A172 (cell line): ENCODE data around the gene CERS6. TPM values are rescaled to one million over a fixed set of nuclear protein-coding genes. Genes with fewer than 3 reads are reported as not detected.
"Not testable (repeated sequence)": the region's sequence is repeated elsewhere in the genome, so short reads cannot be mapped to it uniquely, and the experiment has no call there.

Experiments
- DNase-seq: peaks from one replicate; pipeline ENCODE4 v3.0.0-alpha.2; 2015; ENCODE audit warnings: low spot score
- total RNA-seq: library from RNA; depleted of rRNA; stranded (reverse); fragments of >200 nt; shearing (Covaris generic); gene quantifications from 2 replicates; pipeline ENCODE4 v1.2.3, GENCODE V29; 2014

The CERS6 gene
- total RNA-seq, 1 experiment from 2014 or later, result 25.4 TPM

DNA sequence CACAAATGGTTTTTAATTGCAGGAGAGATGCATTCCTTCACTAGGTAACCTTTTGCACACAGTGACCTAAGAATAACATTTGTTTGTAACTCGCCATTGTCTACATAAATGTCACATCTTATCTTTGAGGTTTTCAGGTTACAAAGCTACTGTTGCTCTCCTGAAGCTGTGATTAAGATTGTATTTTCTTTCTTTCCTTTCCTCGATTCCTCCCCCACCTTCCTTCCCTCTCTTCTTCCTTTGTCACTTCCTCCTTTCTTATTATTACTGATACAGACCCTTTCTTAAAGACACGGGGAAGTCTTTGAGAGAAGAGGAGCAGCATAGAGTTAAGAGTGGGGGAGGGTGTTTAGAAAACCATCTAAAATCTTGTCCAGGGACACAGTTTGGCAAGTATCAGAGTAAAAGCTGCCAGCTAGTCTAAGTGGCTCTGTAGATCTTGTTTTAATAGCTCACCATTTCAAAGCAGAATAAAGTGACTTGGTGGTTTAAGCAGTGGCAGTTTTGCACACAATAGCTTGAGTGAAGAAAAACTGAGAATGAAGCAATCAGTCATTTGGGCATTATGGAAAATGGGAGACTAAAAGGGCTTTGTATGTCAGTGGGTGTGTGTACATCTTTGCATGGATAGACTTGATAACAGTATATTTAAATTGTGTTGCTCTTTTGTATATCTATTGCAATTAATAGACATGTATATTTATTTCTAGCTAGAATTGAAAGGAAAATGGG lies 10.9 kb downstream of the CERS6 start:
- DNase-seq, result no peak

DNA sequence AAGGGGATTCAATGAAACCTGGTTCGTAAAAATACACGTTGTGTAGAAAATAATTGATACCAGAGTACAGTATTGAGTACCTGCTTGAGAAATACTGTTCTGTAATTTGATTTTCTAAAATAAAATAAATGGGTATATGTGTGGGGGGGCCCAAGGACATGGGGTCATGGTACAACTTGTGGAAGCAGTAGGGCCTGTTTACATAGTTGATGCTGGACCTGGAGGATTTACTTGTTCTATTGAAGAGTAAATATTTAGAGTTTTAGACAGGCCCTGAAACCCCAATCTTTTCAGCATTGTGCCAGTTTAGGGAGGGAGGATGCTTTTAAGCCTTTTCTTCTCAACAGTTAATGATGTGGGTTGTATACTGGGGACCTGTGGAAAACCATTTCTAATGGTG lies 11.7 kb downstream of the CERS6 start:
- no peak for DNase-seq

DNA sequence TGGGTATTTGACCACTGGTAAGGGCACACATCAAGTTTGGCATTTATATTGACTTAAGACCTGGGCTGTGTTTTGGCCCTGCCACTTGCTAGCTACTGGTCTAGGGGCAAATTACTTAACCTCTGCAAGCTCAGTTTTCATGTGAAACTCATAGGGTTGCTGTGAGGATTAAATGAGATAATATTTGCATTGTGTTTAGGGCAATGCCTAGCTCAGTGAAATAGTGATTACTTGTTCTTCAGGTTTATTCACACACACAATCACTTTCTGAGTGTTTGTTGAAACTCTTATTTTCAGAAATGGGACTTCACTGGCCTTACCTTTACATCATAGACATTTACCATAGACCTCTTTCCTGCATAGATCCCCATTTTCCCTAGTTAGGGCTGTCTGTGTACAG lies 12.3 kb downstream of the CERS6 start:
- no peak for DNase-seq

DNA sequence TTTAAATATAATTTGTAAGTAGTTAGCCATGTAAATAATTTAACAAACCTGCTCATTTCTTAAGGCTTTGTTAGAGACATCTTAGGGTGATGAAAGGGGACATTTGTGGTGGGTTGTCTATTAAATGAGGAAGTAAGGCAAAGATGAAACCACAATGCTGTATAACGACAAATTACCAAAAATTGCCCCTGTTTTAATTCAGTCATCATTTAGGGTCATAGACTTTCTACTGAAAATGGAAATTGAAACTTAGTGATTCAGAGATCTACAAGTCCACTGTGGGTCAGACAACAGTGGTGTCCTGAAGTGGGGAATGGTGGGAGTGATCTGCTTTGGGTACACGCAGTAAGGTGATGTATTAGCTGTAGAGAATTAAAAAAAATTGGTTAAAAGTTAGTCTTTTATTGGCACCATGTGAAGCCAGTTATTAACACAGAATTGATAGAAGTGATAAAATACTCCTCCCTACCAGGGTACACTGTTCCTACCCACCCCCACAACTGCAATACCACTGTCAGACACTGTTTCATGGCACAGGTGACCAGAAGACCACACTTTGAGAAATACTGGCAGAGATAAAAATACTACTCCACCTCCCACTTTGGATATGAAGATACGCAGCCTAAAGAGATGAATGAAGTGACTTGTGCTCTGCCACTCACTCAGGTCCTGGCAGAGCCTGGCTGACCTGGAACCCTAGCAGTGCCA lies 13.4 kb downstream of the CERS6 start:
- no peak for DNase-seq

GRCh38 chr2:168470320-168471162 lies 14.5 kb downstream of the CERS6 start:
- DNase-seq, result no peak

DNA sequence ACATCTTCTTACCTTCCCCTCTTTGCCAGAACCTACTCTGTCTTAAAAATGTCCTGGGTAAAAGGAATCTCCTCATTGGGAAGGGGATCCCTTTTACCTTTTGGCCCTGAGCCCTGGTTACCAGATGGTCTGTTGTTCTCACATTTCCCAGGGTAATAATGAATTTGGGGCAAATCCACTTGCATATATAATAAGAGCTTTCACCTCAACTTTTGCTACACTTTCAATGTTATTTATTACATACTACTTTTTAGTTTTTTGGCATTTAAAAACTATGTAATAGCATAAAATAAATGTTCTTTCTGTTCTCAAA lies 15.0 kb downstream of the CERS6 start:
- no peak for DNase-seq

DNA sequence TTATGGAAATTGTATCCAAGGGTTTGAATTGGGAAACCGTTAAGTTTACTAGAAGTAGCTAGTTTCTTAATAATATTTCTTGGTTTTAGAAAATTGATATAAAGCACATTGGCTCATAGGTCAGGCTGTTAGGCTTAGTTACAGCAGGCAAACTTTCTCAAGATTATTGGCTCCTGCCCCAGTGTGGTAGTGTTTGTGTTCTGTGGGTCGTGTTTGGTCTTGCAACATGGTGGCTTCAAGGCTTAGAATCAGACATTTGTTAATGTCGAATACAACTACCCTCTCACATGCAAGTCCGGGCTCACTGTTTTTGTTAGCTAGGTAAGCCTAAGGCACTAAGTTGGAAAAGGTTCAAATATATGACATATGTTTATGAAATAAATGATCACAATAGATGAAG lies 19.6 kb downstream of the CERS6 start:
- DNase-seq, result no peak

GRCh38 chr2:168478206-168478605 lies 22.1 kb downstream of the CERS6 start:
- DNase-seq, result no peak

DNA sequence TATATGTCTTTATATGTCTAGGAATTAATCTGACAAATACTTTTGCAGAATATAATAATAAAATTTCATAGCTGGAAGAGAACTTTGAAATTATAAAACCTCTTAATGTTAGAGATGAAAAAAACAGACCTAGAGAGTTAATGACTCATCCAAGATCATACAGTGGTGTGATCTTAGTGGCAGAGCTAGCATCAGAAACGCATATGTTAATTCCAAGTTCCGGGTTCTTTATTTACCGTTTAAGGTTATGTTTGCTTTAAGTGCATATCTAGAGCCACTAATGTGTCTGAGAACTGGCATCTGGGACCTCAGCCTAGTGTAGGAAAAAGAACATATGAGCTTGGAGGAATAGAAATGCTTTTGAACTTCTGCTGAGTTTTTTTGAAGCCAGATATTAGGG lies 24.3 kb downstream of the CERS6 start:
- no peak for DNase-seq

DNA sequence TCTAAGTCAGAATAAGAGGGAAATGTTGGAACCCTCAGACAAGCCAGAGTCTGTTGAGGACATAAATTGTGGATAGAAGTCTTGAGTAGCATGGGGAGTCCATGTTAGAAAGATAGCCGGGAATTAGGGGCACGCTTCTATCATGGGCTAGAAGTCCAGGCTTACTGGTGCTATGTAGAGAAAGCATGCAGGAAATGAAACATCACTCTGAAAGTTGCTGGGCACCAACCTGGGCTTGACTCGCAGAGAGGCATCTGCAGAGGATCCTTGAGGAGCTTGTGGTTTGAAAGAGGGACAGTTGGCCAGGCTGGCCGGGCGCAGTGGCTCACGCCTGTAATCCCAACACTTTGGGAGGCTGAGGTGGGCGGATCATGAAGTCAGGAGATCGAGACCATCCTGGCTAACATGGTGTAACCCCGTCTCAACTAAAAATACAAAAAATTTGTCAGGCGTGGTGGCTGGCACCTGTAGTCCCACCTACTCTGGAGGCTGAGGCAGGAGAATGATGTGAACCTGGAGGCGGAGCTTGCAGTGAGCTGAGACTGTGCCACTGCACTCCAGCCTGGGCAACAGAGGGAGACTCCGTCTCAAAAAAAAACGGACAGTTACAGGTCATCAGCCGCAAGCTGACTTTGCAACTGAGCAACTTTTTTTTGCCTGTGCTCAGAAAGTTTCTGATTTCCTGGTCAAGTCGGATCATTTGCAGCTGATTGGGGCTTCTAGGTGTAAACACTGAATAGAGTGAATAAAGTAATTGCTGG lies 24.9 kb downstream of the CERS6 start:
- no peak for DNase-seq

DNA sequence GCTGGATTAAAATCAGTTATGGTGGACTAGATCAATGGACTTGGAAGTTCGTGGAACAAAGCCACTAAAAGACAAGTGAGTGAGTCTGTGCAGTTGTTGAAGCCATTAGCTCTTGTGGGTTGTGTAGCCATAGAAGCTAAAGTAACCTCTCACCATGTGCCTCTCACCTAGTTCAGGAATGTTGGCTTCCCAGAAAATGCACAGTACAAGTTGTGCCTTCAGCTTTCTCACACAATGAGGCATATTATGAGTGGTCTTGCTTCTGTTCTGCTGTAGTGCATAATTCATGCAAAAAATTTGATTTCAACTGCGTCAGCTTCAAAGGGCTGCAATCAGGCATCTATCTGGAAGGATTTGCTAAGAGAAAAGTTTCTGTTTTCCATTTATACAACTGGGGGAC lies 26.2 kb downstream of the CERS6 start:
- no peak for DNase-seq

DNA sequence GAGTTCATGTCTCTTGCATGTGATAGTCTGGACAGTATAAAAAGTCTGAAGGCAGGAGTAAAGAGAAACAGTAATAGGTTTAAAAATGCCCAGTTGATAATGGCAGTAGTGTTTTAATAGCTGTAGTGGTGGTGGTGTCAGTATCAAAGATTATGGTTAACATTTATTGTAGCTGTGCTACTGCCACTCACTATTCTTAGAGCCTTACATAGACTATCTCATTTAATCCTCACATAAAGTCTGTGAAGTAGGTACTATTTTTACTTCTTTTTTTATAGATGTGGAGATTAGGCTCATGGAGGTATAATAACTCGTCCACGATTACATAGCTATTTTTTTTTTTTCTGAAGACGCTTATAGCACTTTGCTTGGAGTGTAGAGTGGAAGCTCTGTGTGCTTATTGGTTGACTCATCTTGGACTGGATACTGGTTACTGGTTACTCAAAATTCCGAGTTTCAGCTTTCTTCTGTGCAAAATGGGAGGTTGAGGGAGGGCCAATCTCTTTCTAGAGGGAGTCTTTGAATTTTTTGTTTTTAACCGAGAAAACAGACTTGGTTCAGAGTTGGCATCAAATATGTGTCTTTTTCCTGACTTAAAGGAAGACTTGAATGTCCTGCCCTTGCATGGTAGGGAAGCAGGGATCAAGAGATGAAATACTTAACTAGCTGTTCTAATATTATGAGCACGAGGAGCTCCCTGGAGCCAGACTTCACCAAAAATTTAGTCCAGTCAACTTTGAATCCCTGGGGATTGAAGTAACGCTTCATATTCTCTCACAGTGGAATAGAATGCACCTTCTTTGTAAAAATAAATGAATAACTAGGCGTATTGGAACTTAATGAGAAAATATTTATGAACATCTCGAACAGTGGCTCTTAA lies 27.1 kb downstream of the CERS6 start:
- no peak for DNase-seq

- no peak for DNase-seq
These were observed 30.4 kb downstream of the CERS6 start for GRCh38 chr2:168486477-168486876.

- peak; percentile 8 for DNase-seq
These were observed 34.2 kb downstream of the CERS6 start for GRCh38 chr2:168490015-168490874.

DNA sequence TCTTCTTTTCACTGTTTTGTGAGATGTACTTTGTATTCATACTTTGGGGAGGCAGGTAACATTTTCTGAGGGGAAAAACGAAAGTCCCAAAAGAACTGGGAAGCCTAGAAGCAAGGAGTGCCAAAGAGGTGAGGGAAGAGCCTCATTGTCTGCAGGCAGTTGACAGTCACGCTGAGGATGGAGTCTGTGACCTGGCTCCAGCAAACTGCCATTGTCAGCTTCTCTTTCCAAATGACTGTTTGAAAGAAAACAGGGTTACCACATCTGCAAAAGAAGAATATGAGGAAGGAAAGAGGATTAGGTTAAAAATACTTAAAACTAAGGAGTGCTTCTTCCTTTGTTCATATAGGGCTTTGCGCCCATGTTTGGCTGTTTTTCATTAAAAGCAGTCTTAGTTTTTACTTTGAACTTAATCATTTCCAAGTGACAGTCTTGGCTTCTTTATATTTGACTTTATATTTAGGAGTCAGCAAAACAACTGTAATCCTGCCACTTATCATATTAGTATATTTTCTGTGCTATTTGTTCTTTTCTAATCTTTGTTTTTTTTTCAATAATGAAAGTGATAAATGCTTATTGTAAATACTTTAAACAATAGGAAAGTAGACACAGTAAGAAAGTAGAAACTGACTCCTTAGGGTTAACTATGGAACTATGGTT lies 35.0 kb downstream of the CERS6 start:
- DNase-seq, result no peak

GRCh38 chr2:168491728-168492127 lies 35.7 kb downstream of the CERS6 start:
- not testable (repeated sequence) for DNase-seq

DNA sequence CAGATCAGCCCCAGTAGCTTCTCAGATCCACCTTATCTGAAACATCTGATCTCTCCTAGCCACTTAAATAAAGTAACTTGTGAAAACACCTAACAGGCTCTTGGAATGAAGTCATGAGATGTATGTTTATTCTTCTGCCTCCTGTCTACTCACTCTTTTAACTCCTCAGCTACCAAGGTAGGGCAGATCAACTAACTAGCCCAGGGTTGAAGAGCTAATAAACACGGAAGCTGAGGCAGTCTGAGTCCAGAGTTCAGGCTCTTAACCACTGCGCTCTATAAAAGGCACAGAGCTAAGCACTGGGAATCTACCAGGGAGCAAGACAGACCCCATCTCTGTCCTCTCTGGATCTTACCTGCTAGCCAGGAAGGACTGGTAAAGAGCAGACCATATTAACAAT lies 37.1 kb downstream of the CERS6 start:
- not testable (repeated sequence) for DNase-seq

DNA sequence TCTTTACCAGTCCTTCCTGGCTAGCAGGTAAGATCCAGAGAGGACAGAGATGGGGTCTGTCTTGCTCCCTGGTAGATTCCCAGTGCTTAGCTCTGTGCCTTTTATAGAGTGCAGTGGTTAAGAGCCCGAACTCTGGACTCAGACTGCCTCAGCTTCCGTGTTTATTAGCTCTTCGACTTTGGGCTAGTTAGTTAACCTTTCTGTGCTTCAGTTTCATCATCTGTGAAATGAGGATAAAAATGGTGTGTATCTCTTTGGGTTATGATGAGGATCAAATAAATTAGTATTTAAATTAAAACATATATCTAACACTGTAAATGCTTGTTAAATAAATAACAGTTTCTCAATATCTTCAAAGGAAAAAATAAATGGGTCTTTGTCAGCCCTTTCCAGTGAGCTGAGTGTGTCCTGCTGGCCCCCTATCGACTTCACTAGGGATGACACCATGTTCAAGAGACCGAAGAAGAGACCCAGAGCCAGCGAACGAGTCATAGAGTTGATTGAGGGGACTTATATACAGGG lies 38.2 kb downstream of the CERS6 start:
- no peak for DNase-seq

DNA sequence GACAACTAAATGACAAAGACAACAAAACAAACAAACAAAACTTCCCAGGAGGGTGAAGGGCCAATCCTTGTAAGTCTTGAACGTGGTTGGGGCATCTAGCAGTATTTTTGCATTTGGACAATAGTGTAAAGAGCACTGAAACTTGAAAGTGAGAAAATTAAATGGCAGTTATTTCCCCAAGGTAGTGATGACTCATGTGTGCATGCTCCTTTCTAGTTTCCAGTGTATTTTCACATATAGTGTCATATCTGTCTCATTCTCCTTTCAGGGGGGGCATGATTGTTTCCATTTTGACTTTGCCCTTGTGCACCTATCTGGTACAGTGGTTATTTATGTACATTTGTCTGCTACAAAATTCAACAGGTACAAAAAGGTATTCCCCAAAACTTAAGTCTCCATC lies 39.5 kb downstream of the CERS6 start:
- no peak for DNase-seq
